Subcutaneous adipose tissue (tissue), 4 donors: ENCODE data around the gene GLRA1. TPM values are rescaled to one million over a fixed set of nuclear protein-coding genes. Genes with fewer than 3 reads are reported as not detected.

Experiments used
- total RNA-seq, 4 donors: library from RNA; depleted of rRNA; stranded (reverse); fragments of >200 nt; gene quantifications; one replicate each; pipeline ENCODE4 v1.1.0, GENCODE V29; 2016
- TF ChIP-seq, protein P1 (sequence below): fragments of 450-650 bp; IDR thresholded peaks from one replicate; pipeline ENCODE4 v1.5.1; 2016; ENCODE audit warnings: low read depth, mild to moderate bottlenecking, control low read depth, antibody characterized with exemption, moderate library complexity

Gene GLRA1
- total RNA-seq, 4 donors from 2014 or later, result not detected

DNA sequence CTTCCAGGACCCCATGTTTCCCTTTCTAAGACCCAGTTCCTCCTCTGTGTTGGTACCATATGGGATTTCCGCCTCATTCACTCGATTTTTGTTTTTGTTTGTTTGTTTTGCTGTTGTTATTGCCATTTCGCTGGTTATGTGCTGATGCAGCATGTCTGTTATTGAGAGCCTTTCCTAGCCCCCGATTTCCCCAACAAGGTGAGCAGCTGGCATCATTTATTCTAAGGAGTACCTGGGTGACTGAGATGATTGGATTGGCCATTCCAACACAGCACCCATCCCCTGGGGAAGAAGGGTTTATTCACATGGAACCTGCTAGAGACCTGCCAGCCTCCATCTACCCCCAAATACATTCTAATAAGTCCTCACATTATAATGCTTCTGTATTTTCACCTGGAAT, 2.7 kb downstream of the GLRA1 start:
- TF ChIP-seq, protein P1, sequence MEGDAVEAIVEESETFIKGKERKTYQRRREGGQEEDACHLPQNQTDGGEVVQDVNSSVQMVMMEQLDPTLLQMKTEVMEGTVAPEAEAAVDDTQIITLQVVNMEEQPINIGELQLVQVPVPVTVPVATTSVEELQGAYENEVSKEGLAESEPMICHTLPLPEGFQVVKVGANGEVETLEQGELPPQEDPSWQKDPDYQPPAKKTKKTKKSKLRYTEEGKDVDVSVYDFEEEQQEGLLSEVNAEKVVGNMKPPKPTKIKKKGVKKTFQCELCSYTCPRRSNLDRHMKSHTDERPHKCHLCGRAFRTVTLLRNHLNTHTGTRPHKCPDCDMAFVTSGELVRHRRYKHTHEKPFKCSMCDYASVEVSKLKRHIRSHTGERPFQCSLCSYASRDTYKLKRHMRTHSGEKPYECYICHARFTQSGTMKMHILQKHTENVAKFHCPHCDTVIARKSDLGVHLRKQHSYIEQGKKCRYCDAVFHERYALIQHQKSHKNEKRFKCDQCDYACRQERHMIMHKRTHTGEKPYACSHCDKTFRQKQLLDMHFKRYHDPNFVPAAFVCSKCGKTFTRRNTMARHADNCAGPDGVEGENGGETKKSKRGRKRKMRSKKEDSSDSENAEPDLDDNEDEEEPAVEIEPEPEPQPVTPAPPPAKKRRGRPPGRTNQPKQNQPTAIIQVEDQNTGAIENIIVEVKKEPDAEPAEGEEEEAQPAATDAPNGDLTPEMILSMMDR, result no peak

- TF ChIP-seq, protein P1, result no peak
Observed at GRCh38 chr5:151917904-151918303, 6.7 kb downstream of the GLRA1 start.

DNA sequence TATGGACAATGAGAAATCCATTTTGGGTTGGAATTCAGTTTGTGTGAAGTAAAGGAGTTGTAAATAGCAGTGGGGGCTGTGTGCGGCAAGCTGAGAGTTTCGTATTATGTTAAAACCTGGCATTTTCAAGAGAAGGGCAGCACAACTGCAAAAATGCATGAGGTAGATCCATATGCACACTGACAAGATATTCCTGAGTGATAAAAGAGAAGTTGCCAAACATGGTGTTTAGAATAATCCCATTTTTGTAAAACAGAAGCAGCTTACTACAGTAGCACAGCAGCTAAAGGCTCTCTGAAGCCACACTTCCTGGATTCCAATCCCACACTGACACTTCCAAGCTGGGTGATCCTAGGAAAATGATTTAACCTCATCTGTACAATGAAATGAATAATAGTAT, 11.2 kb downstream of the GLRA1 start:
- TF ChIP-seq, protein P1, result no peak

DNA sequence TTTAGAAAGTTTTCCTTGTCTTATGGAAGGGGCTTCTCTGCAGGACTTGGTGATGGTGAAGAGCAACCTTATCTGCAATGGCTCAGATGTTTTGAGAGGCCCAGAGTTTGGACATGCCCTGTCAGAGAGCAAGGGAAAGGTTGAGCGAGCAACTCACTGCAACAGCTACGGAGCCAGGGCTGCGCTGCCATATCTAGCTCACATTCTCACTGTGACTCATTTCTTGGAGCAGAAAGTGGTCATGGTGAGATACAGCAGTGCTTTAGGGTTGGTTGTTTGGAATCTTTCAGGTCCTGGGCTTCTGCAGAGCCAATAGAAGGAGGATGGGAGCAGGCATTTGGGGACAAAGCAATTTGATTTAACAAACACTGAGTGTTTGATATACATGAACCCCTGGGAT, 12.3 kb downstream of the GLRA1 start:
- TF ChIP-seq, protein P1, result no peak

- TF ChIP-seq, protein P1, result no peak
Observed at GRCh38 chr5:151911011-151911410, 13.6 kb downstream of the GLRA1 start.

DNA sequence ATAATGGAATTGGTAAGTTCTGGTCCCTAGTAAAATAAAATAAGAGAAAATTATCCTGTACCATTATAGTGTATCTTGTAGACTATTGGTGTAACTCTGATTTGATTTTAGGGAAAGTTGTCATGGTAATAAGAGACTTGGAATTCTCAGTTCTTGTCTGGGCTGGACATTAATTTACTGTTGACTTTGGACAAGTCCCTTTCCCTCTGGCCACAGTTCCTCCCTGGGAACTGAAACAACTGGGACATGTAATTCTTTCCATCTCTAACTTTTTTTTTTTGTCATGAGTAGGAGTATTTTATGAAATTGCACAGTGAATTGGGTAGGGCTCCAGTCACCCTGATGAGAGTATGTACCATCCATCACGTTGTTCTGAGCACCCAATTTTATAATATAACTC, 15.0 kb downstream of the GLRA1 start:
- TF ChIP-seq, protein P1, result no peak

DNA sequence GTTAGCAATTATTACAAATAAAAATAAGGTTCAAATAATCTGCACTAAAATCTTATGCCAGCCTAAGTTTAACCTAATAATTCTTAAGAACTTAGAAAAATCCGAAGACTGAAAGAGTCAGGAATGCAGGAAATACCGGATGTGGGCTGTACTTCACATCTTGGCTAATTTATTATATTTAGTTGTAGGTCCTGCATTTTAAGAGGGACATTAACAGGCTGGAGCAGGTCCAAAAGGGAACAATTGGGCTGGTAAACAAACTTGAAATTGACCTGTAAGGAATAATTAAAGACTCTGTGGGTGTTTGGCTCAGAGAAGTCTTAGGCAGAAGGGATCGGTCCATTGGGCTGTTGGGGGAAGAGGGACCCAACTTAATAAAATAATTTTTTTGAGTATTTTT, 18.4 kb downstream of the GLRA1 start:
- TF ChIP-seq, protein P1, result no peak
